SK-N-SH (cell line): Measurements from ENCODE around the gene HERC3. TPM values are rescaled to one million over a fixed set of nuclear protein-coding genes. Genes with fewer than 3 reads are reported as not detected.

Source experiments
- CTCF ChIA-PET: fragments of 300-600, 350-600 bp; formaldehyde crosslinking; extraction: SDS; loops from one replicate; lab custom pipeline; 2021; lab: Yijun Ruan, JAX
- POLR2A ChIA-PET: fragments of 350-600 bp; sonication (Branson Sonifier 250); formaldehyde crosslinking; extraction: SDS; loops from one replicate; lab custom pipeline; 2020; ENCODE audit warnings: antibody characterized with exemption, inconsistent platforms; lab: Yijun Ruan, JAX
- DNase-seq: peaks from one replicate; pipeline ENCODE4 v3.0.0; 2012
- H2AFZ ChIP-seq: fragments of 200-600 bp; sonication (generic); 2 replicates; pipeline ENCODE4 v1.8.1; 2016; ENCODE audit warnings: antibody characterized with exemption, mild to moderate bottlenecking, low read depth
- H3F3A ChIP-seq: fragments of 200-600 bp; sonication (generic); replicated peaks from 2 replicates; pipeline ENCODE3; 2016; ENCODE audit warnings: antibody characterized with exemption, mild to moderate bottlenecking; ENCODE audit not compliant: insufficient read depth
- H3K27ac ChIP-seq, 2 experiments: fragments of 200-500 bp in 1 of 2; fragments of 200-600 bp in 1 of 2; sonication (Bioruptor generic) in 1 of 2; sonication (generic), shearing (Covaris generic) in 1 of 2; 2 replicates each; pipeline versions ENCODE4 v1.5.1 to v1.6.1; 2014 to 2016; ENCODE audit warnings: low read depth in 2 of 2, inconsistent platforms in 1 of 2, low read length in 1 of 2, mild to moderate bottlenecking in 1 of 2, mixed read lengths in 1 of 2
- H3K27me3 ChIP-seq: fragments of 200-600 bp; sonication (generic), shearing (Covaris generic); 2 replicates; pipeline ENCODE4 v1.6.1; 2016; ENCODE audit warnings: mixed run types; ENCODE audit not compliant: insufficient read depth
- H3K36me3 ChIP-seq, 2 experiments: fragments of 200-500 bp in 1 of 2; fragments of 200-600 bp in 1 of 2; sonication (Bioruptor generic) in 1 of 2; sonication (generic) in 1 of 2; replicated peaks in 1 of 2; 2 replicates each; pipeline versions ENCODE3 to v1.5.1; 2014 to 2016; ENCODE audit warnings: low read length in 1 of 2, mild to moderate bottlenecking in 1 of 2; ENCODE audit not compliant: insufficient read depth in 2 of 2, control insufficient read depth in 1 of 2
- H3K4me1 ChIP-seq, 2 experiments: fragments of 200-500 bp in 1 of 2; fragments of 200-600 bp in 1 of 2; sonication (Bioruptor generic) in 1 of 2; sonication (generic), shearing (Covaris generic) in 1 of 2; 2 replicates each; pipeline versions ENCODE4 v1.5.1 to v1.6.1; 2014 to 2016; ENCODE audit warnings: low read depth in 1 of 2, low read length in 1 of 2, mixed run types in 1 of 2; ENCODE audit not compliant: insufficient read depth in 2 of 2, control insufficient read depth in 1 of 2
- H3K4me2 ChIP-seq: fragments of 200-600 bp; sonication (generic), shearing (Covaris generic); 2 replicates; pipeline ENCODE4 v1.6.1; 2017; ENCODE audit warnings: mixed run types
- H3K4me3 ChIP-seq, 2 experiments: fragments of 200-500 bp in 1 of 2; fragments of 200-600 bp in 1 of 2; sonication (Bioruptor generic) in 1 of 2; sonication (generic), shearing (Covaris generic) in 1 of 2; 2 replicates each; pipeline versions ENCODE4 v1.5.1 to v1.8.1; 2014 to 2016; ENCODE audit warnings: low read depth in 2 of 2, inconsistent platforms in 1 of 2, low read length in 1 of 2, mild to moderate bottlenecking in 1 of 2, mixed read lengths in 1 of 2, moderate library complexity in 1 of 2
- H3K79me2 ChIP-seq: fragments of 200-600 bp; sonication (generic); 2 replicates; pipeline ENCODE4 v1.8.1; 2017; ENCODE audit warnings: mild to moderate bottlenecking; ENCODE audit not compliant: insufficient read depth
- H3K9ac ChIP-seq: fragments of 200-600 bp; sonication (generic); 2 replicates; pipeline ENCODE4 v1.6.1; 2017; ENCODE audit warnings: mixed run types
- H3K9me2 ChIP-seq: fragments of 200-600 bp; sonication (generic); 2 replicates; pipeline ENCODE4 v1.6.1; 2017; ENCODE audit warnings: mixed run types
- H3K9me3 ChIP-seq: fragments of 200-600 bp; sonication (generic); 2 replicates; pipeline ENCODE4 v1.6.1; 2017; ENCODE audit warnings: mixed run types, mild to moderate bottlenecking, moderate library complexity
- H4K20me1 ChIP-seq: fragments of 200-600 bp; sonication (generic); 2 replicates; pipeline ENCODE4 v1.6.1; 2017; ENCODE audit warnings: mild to moderate bottlenecking, mixed run types; ENCODE audit not compliant: insufficient read depth
- CTCF ChIP-seq: fragments of 200-600 bp; sonication (generic); IDR thresholded peaks from 2 replicates; pipeline ENCODE4 v1.6.1; 2017; ENCODE audit warnings: antibody characterized with exemption, mild to moderate bottlenecking, moderate library complexity
- ELF1 ChIP-seq: IDR thresholded peaks from 2 replicates; pipeline ENCODE4 v1.4.0; 2012
- FOSL2 ChIP-seq: IDR thresholded peaks from 2 replicates; pipeline ENCODE4 v1.4.0; 2012; ENCODE audit warnings: low read depth, mild to moderate bottlenecking, moderate library complexity, borderline replicate concordance
- IRF3 ChIP-seq: fragments of 150-350 bp; IDR thresholded peaks from 2 replicates; pipeline ENCODE4 v1.6.1; 2016; ENCODE audit warnings: mild to moderate bottlenecking, low read depth, low read length
- NFIC ChIP-seq: IDR thresholded peaks from 2 replicates; pipeline ENCODE4 v1.4.0; 2012; ENCODE audit warnings: borderline replicate concordance
- RCOR1 ChIP-seq: fragments of 150-350 bp; IDR thresholded peaks from 2 replicates; pipeline ENCODE4 v1.6.1; 2017; ENCODE audit warnings: antibody characterized with exemption, low read length
- RXRA ChIP-seq: IDR thresholded peaks from 2 replicates; pipeline ENCODE4 v1.4.0; 2012; ENCODE audit warnings: low read depth, mild to moderate bottlenecking, borderline replicate concordance
- SMC3 ChIP-seq: IDR thresholded peaks from 2 replicates; pipeline ENCODE4 v1.6.1; 2012; ENCODE audit warnings: low read depth, low read length, improper control_type of control experiment
- TCF12 ChIP-seq: IDR thresholded peaks from 2 replicates; pipeline ENCODE4 v1.4.0; 2012
- USF1 ChIP-seq: IDR thresholded peaks from 2 replicates; pipeline ENCODE4 v1.4.0; 2012; ENCODE audit warnings: low read depth, borderline replicate concordance
- WGBS: methylation state at CpG from one replicate; pipeline ENCODE4 v1.1.6; 2017; ENCODE audit warnings: low lambda C conversion rate; 5-methylcytosine and 5-hydroxymethylcytosine counted together
- polyA plus RNA-seq, 3 experiments: library from polyadenylated mRNA; depleted of rRNA; stranded (reverse); fragments of >200 nt; gene quantifications; 2 replicates each; pipeline ENCODE4 v1.2.3, GENCODE V29; 2012

Gene HERC3
- polyA plus RNA-seq, 1 of the 3 experiments (the other 2 are of a cell fraction), result 4.6 TPM

DNA sequence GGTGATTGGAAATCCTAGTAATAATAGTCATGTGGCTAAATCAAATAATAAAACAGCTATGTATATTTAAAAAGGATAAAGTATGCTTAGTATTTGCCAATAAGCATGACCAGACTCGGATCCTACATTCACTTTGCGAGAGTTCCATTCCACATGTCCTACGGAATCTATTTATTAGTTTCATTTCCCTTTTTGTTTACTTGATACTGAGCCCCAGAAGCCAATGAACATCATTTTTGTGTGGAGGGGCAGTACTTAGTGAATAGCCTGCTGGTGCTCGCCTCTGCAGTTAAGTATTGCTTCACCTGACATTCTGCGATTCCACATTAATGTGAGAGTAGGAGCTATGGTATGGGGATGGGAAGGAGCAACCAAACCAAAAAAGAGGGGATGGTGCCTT is 163.9 kb downstream of the HERC3 start:
- H3K4me2 ChIP-seq, result no peak overlapping the region
- no peaks in the 10 kb centered on the region for H4K20me1 ChIP-seq
- no peaks in the 10 kb centered on the region for H3F3A ChIP-seq
- H3K9me2 ChIP-seq, result no peaks in the 10 kb centered on the region
- POLR2A ChIA-PET, result no interaction called here
- no peak overlapping the region for H3K9ac ChIP-seq
- H2AFZ ChIP-seq, result no peak overlapping the region
- H3K9me3 ChIP-seq, result no peaks in the 10 kb centered on the region
- WGBS, result 95% methylated on average over 5 of the region's 5 CpGs
- H3K4me3 ChIP-seq, result no peak overlapping the region
- H3K27me3 ChIP-seq, result no peaks in the 10 kb centered on the region
- H3K27ac ChIP-seq, result no peak overlapping the region
- CTCF ChIA-PET, result interaction anchor here (1.1 kb wide), 1 partner anchor 268 kb away, joined by 3 read pairs; no protein-coding TSS in a partner anchor
- no peaks in the 10 kb centered on the region for H3K79me2 ChIP-seq
- DNase-seq, result no peak
- peaks cover 0 to 15% of the 10 kb centered on the region in 2 experiments; a peak in 2 of 4 replicates for H3K4me1 ChIP-seq
- H3K36me3 ChIP-seq, result no peaks in the 10 kb centered on the region
- TF ChIP-seq NFIC, result no peak
- no peak for TF ChIP-seq RCOR1
- TF ChIP-seq IRF3, result no peak
- TF ChIP-seq SMC3, result no peak
- no peak for TF ChIP-seq FOSL2
- TF ChIP-seq USF1, result no peak
- TF ChIP-seq RXRA, result no peak
- no peak for TF ChIP-seq TCF12
- no peak for TF ChIP-seq CTCF

- POLR2A ChIA-PET, result no interaction called here
- CTCF ChIA-PET, result interaction anchor here (1.1 to 1.4 kb wide), 2 partner anchors 55 to 267 kb away, joined by 3 read pairs; no protein-coding TSS in a partner anchor
- DNase-seq, result no peak
Observed at GRCh38 chr4:88757067-88757466, 164.8 kb downstream of the HERC3 start.

More at GRCh38 chr4:88757067-88757466, 164.8 kb downstream of the HERC3 start:
- Histone ChIP-seq H3K9me3 (no peaks in the 10 kb centered on the region), H3K36me3 (no peaks in the 10 kb centered on the region), H2AFZ (no peak overlapping the region), H3K4me3 (no peak overlapping the region), H3K27ac (no peak overlapping the region), H3F3A (no peaks in the 10 kb centered on the region), H3K79me2 (no peaks in the 10 kb centered on the region), H3K27me3 (no peaks in the 10 kb centered on the region), H3K4me2 (no peak overlapping the region; the same call in 1 of the 2 replicates), H4K20me1 (no peaks in the 10 kb centered on the region), H3K9me2 (no peaks in the 10 kb centered on the region), H3K9ac (no peak overlapping the region), H3K4me1 (peaks cover 0 to 17% of the 10 kb centered on the region in 2 experiments; a peak in 2 of 4 replicates)
- no peak for TF ChIP-seq ELF1
